GM18951 (cell line): ENCODE data around the gene S100A7.
"Not testable (repeated sequence)": the region's sequence is repeated elsewhere in the genome, so short reads cannot be mapped to it uniquely, and the experiment has no call there.

Source experiments
- POLR2A ChIP-seq: IDR thresholded peaks from 4 replicates; pipeline ENCODE4 v1.6.1; 2011; ENCODE audit warnings: mild to moderate bottlenecking; ENCODE audit not compliant: insufficient read length, insufficient read depth; ENCODE audit errors: extremely low read depth
- in situ Hi-C: fragments of 300-500 bp; cut with MboI; formaldehyde crosslinking; loops from one replicate; pipeline ENCODE4 v1.12.0; 2022; ENCODE audit warnings: low sequenced_read_pairs, mixed read lengths, inconsistent platforms; ENCODE audit not compliant: unreplicated experiment

The S100A7 gene

GRCh38 chr1:153432874-153433681 lies 27.4 kb downstream of the S100A7 start:
- TF ChIP-seq POLR2A = no peak

GRCh38 chr1:153431928-153432327 lies 28.5 kb downstream of the S100A7 start:
- TF ChIP-seq POLR2A = no peak
- in situ Hi-C loops = no loop called here

More at GRCh38 chr1:153432874-153433681, 27.4 kb downstream of the S100A7 start:
- in situ Hi-C loops = no loop called here

GRCh38 chr1:153431427-153431826 lies 29.0 kb downstream of the S100A7 start:
- TF ChIP-seq POLR2A = no peak

GRCh38 chr1:153431002-153431401 lies 29.4 kb downstream of the S100A7 start:
- in situ Hi-C loops = no loop called here
- no peak for TF ChIP-seq POLR2A

More at GRCh38 chr1:153431427-153431826, 29.0 kb downstream of the S100A7 start:
- in situ Hi-C loops = no loop called here

GRCh38 chr1:153430561-153430960 lies 29.9 kb downstream of the S100A7 start:
- in situ Hi-C loops = no loop called here
- no peak for TF ChIP-seq POLR2A

GRCh38 chr1:153430166-153430553 lies 30.3 kb downstream of the S100A7 start:
- no peak for TF ChIP-seq POLR2A
- in situ Hi-C loops = no loop called here

GRCh38 chr1:153429266-153430165 lies 30.9 kb downstream of the S100A7 start:
- in situ Hi-C loops = no loop called here

GRCh38 chr1:153428791-153429190 lies 31.7 kb downstream of the S100A7 start:
- no peak for TF ChIP-seq POLR2A
- in situ Hi-C loops = no loop called here

More at GRCh38 chr1:153429266-153430165, 30.9 kb downstream of the S100A7 start:
- no peak for TF ChIP-seq POLR2A

- no peak for TF ChIP-seq POLR2A
- in situ Hi-C loops = no loop called here
Measured at GRCh38 chr1:153428073-153428638, 32.3 kb downstream of the S100A7 start.

GRCh38 chr1:153426809-153427208 lies 33.6 kb downstream of the S100A7 start:
- TF ChIP-seq POLR2A = no peak
- in situ Hi-C loops = no loop called here

- TF ChIP-seq POLR2A = no peak
- in situ Hi-C loops = no loop called here
Measured at GRCh38 chr1:153422450-153423068, 37.9 kb downstream of the S100A7 start.

- TF ChIP-seq POLR2A = no peak
- in situ Hi-C loops = no loop called here
Measured at GRCh38 chr1:153420306-153420705, 40.1 kb downstream of the S100A7 start.

- in situ Hi-C loops = not testable (repeated sequence)
Measured at GRCh38 chr1:153419436-153419793, 41.0 kb downstream of the S100A7 start.

- in situ Hi-C loops = not testable (repeated sequence)
Measured at GRCh38 chr1:153418758-153419435, 41.6 kb downstream of the S100A7 start.
